Osteoblast (primary cell): ENCODE measurements around the gene PDIA2. TPM values are rescaled to one million over a fixed set of nuclear protein-coding genes. Genes with fewer than 3 reads are reported as not detected.
A peak's percentile ranks its signal among the peaks of the same experiment; 100 is the strongest.

ENCODE experiments used
- DNase-seq: peaks from one replicate; pipeline ENCODE4 v3.0.0; 2011; ENCODE audit warnings: low spot score, mixed read lengths; ENCODE audit not compliant: insufficient read length; ENCODE audit errors: missing footprints
- H2AFZ ChIP-seq: 2 replicates; pipeline ENCODE4 v1.6.0; 2011; ENCODE audit warnings: mild to moderate bottlenecking, low read length
- H3K27ac ChIP-seq: 2 replicates; pipeline ENCODE4 v1.5.1; 2011; ENCODE audit warnings: mild to moderate bottlenecking, low read depth, low read length, moderate library complexity
- H3K27me3 ChIP-seq: 2 replicates; pipeline ENCODE4 v1.6.0; 2012; ENCODE audit warnings: mild to moderate bottlenecking, control low read depth, inconsistent platforms, low read length, moderate library complexity; ENCODE audit not compliant: insufficient read depth
- H3K36me3 ChIP-seq: 2 replicates; pipeline ENCODE4 v1.5.1; 2011; ENCODE audit warnings: mild to moderate bottlenecking, low read length, control low read depth, moderate library complexity; ENCODE audit not compliant: insufficient read depth
- H3K4me1 ChIP-seq: 2 replicates; pipeline ENCODE4 v1.5.1; 2011; ENCODE audit warnings: mild to moderate bottlenecking, low read length, control low read depth, moderate library complexity; ENCODE audit not compliant: insufficient read depth
- H3K4me2 ChIP-seq: 2 replicates; pipeline ENCODE4 v1.6.0; 2011; ENCODE audit warnings: mild to moderate bottlenecking, low read length; ENCODE audit not compliant: insufficient read depth
- H3K4me3 ChIP-seq: fragments of 200-600 bp; sonication (generic); 3 replicates; pipeline ENCODE4 v1.5.1; 2012; ENCODE audit warnings: mild to moderate bottlenecking, low read length, inconsistent platforms; ENCODE audit not compliant: insufficient read depth
- H3K79me2 ChIP-seq: 2 replicates; pipeline ENCODE4 v1.6.0; 2012; ENCODE audit warnings: mild to moderate bottlenecking, low read length, control low read depth, inconsistent platforms; ENCODE audit not compliant: insufficient read depth
- H3K9me3 ChIP-seq: 2 replicates; pipeline ENCODE4 v1.5.1; 2011; ENCODE audit warnings: low read depth, low read length, control low read depth
- H4K20me1 ChIP-seq: 2 replicates; pipeline ENCODE4 v1.6.0; 2012; ENCODE audit warnings: mild to moderate bottlenecking, low read length, control low read depth; ENCODE audit not compliant: insufficient read depth
- CTCF ChIP-seq: IDR thresholded peaks from 2 replicates; pipeline ENCODE4 v1.5.1; 2011; ENCODE audit warnings: mild to moderate bottlenecking, low read depth, low read length, moderate library complexity; ENCODE audit errors: extremely low read depth
- total RNA-seq: library from RNA; depleted of rRNA; stranded (reverse); fragments of >200 nt; gene quantifications from 2 replicates; pipeline ENCODE4 v1.2.3, GENCODE V29; 2012

Gene PDIA2
- total RNA-seq, 1 donor: not detected

DNA sequence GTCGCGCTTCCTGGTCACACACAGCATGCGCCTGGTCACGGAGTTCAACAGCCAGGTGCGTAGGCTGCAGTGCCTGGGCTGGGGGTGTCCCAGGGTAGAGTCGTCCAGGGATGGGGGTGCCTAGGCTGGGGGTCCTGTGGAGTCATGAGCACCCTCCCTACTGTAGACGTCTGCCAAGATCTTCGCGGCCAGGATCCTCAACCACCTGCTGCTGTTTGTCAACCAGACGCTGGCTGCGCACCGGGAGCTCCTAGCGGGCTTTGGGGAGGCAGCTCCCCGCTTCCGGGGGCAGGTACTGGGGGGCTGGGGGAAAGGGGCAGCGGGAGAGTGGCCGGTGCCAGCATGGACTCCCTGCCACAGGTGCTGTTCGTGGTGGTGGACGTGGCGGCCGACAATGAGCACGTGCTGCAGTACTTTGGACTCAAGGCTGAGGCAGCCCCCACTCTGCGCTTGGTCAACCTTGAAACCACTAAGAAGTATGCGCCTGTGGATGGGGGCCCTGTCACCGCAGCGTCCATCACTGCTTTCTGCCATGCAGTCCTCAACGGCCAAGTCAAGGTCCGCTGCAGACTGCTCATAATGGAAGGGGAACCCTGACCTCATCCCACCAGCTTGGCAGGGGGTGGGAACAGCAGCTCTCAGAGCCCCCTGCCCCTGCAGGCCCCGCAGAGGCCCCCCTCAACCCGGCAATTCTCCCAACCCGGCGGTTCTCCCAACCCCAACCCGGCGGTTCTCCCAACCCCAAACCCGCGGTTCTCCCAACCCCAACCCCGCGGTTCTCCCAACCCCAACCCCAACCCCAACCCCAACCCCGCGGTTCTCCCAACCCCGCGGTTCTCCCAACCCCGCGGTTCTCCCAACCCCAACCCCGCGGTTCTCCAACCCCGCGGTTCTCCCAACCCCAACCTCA, 2.4 kb downstream of the PDIA2 start:
- Histone ChIP-seq H3K4me3 (no peak overlapping the region), H3K9me3 (no peaks in the 10 kb centered on the region), H3K4me1 (no peaks in the 10 kb centered on the region), H3K4me2 (no peak overlapping the region), H2AFZ (no peak overlapping the region), H3K27ac (no peak overlapping the region), H3K79me2 (no peaks in the 10 kb centered on the region), H4K20me1 (no peaks in the 10 kb centered on the region), H3K27me3 (peaks cover 10% of the 10 kb centered on the region), H3K36me3 (no peaks in the 10 kb centered on the region)
- no peak for DNase-seq
- no peak for TF ChIP-seq CTCF

DNA sequence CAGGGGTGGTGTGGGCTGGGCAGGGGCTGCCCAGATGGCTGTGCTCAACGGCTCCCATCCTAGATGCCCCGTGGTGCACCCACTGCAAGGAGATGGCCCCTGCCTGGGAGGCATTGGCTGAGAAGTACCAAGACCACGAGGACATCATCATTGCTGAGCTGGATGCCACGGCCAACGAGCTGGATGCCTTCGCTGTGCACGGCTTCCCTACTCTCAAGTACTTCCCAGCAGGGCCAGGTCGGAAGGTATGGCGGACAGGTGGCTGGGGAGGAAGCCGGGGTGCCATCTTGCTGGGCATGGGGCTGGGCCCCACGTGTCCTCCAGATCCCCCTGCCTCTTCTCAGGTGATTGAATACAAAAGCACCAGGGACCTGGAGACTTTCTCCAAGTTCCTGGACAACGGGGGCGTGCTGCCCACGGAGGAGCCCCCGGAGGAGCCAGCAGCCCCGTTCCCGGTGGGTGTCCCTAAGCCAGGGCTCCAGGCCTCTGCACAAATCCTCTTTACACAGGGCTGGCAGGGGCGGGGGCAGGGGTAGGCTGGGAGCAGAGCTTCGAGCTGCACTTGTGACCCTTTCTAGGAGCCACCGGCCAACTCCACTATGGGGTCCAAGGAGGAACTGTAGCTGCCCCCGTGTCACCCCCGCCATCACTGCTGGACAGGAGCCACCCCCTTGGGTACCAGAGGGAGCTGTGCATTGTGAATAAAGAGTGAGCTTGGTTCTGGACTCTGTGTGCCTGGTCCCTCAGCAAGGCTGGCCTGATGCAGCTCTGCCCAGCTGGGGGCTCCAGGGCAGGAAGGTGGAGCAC, 3.7 kb downstream of the PDIA2 start:
- no peak for DNase-seq
- H4K20me1 ChIP-seq: no peaks in the 10 kb centered on the region
- H3K27ac ChIP-seq: no peak overlapping the region
- H3K4me3 ChIP-seq: no peak overlapping the region
- no peak for TF ChIP-seq CTCF
- H3K79me2 ChIP-seq: no peaks in the 10 kb centered on the region
- no peak overlapping the region for H2AFZ ChIP-seq
- H3K9me3 ChIP-seq: no peaks in the 10 kb centered on the region
- H3K4me1 ChIP-seq: no peaks in the 10 kb centered on the region
- no peaks in the 10 kb centered on the region for H3K27me3 ChIP-seq
- peaks cover 6% of the 10 kb centered on the region for H3K36me3 ChIP-seq
- H3K4me2 ChIP-seq: no peak overlapping the region

DNA sequence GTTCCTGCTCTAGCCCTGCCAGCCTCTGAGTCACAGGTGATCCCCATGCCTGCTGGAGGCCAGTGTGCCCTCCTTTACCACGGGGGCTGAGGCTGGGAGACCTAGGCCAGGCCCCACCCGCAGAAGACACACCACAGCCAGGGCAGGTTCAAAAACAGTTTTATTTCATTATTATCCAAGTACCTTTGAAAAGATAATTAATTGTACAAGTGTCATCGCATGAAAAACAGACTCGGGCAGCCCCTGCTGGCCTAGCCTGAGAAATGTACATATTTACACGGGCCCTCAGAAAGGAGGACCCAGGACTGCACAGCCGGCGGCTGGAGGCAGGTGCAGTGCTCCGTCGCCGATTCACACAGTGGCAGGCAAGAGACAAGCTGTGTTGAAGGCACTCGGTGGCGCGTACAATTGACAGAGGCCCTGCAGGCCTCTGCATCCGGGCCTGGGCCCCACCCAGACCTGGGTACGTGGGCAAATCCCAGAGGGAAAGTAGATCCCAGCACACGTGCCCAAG, 4.4 kb downstream of the PDIA2 start:
- Histone ChIP-seq H4K20me1 (no peaks in the 10 kb centered on the region), H3K4me2 (no peak overlapping the region), H3K27me3 (no peaks in the 10 kb centered on the region), H3K79me2 (no peaks in the 10 kb centered on the region), H3K9me3 (no peaks in the 10 kb centered on the region), H3K27ac (no peak overlapping the region), H3K4me3 (no peak overlapping the region), H3K4me1 (no peaks in the 10 kb centered on the region), H3K36me3 (peaks cover 6% of the 10 kb centered on the region), H2AFZ (no peak overlapping the region)
- TF ChIP-seq CTCF: no peak
- peak; percentile 90 for DNase-seq
